Activated CD4-positive, alpha-beta T cell treated with anti-CD3 and anti-CD28 coated beads, Interleukin-10, Interleukin-2, amounts not matched to agents 100 ng/mL and 50 ng/mL, durations not matched to agents 16 hours and 8 hours (primary cell): Measurements from ENCODE around the gene TMIGD2.
"Not testable (repeated sequence)": the region's sequence is repeated elsewhere in the genome, so short reads cannot be mapped to it uniquely, and the experiment has no call there.

Experiments
- DNase-seq: peaks from one replicate; pipeline ENCODE4 v3.0.0-alpha.2; 2020

Gene TMIGD2

DNA sequence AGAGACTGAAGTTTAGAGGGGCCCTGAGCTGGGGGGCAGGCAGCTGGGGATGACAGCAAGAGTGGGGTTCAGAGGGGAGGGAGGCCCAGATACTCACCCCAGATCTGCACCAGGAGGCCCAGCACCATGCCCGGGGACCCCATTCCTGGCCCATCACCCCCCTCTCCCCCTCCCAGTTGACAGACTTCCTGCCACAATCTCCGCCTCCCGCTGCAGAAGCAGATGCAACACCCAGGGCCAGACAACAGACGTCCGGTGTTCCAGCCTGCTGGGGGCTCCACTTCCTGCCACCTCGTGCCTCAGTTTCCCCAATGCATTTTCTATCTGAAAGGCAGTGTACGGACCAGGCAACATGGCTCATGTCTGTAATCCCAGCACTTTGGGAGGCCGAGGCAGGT, at the start of gene TMIGD2:
Gene TMIGD2, minus strand, starts transcription at position 147 of the 398 bp plus-strand sequence. Its CDS starts 4 bp downstream, at position 143.
- DNase-seq: no peak

- DNase-seq: no peak
Observed at GRCh38 chr19:4350726-4351125, 48.5 kb upstream of the TMIGD2 start.

DNA sequence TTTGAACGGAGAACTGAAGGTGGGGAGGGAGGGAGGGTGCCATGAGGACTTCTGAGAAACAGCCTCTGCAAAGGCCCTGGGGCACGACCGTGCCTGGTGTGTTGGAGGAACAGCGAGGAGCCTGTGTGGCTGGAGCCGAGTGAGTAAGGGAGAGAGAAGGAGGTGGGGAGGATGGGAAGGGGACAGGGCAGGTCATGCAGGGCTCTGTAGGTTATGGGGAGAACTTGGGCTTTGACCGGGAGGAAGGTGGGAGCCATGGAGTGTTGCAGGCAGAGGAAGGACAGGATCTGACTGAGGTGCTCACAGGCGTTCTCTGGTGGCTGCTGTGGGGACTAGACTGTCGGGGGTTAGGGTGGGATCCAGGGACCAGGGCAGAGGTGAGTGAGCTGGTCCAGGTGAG, 47.9 kb upstream of the TMIGD2 start:
- DNase-seq: no peak

DNA sequence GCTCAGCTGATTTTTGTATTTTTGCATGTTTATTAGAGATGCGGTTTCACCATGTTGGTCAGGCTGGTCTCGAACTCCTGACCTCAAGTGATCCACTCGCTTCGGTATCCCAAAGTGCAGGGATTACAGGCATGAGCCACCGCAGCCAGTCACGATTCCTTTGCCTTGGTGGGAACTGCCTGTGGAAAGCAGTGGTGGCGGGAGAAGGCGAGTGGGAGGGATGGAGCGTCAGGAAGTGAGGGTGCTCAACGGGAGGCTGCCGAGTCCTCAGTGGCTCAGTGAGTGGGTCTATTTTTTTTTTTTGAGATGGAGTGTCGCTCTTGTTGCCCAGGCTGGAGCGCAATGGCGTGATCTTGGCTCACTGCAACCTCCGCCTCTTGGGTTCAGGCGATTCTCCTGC, 47.0 kb upstream of the TMIGD2 start:
- not testable (repeated sequence) for DNase-seq

DNA sequence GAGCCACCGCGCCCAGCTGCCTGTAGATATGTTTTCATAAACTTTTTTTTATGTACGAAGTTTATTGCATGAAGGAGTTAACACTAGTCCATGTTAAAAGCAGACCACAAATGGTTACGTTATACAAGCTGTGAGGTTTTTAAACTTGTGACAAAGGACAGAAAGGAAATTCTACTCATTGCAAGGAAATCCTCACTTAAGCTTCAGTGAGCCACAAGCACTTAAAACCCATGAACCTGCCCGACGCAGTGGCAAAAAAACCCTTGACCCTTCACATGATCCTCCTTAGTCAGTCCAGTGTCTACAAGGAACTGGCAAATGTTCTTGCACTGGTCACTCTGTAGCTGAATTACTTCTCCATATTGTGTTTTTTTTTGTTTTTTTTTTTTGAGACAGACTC, 45.3 kb upstream of the TMIGD2 start:
- DNase-seq: no peak

GRCh38 chr19:4346020-4346383, 43.8 kb upstream of the TMIGD2 start:
- no peak for DNase-seq

DNA sequence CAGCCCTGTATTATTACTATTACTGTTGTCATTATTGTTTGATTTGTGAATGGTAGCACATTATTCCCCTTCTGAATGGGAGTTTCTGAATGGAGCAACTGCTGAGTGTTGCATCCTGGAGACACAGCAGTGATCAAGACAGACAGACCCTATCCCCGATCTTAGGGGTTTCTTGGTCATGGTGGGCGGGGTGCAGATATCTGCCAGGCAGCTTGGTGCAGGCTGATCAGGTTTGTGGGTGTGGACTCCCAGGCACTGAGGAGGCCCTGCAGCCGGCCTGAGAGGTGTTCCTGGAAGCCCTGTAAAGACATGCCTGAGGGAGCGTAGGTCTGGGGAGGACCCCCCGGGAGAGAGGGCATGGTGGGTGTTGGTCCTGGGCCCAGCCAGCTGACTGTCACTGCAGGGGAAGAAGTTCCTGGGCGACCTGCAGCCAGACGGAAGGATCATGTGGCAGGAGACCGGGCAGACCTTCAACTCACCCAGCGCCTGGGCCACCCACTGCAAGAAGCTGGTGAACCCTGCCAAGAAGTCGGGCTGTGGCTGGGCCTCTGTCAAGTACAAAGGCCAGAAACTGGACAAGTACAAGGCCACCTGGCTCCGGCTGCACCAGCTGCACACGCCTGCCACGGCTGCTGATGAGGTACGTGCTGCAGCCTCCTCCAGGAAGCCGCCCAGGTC, 43.3 kb upstream of the TMIGD2 start:
- DNase-seq: no peak

GRCh38 chr19:4343370-4344307, 41.5 kb upstream of the TMIGD2 start, which contains the start of gene MPND:
TSS of gene MPND (plus strand) at chr19:4343562. CDS start at chr19:4343594, 32 bp downstream.
- DNase-seq: peak; percentile 95

DNA sequence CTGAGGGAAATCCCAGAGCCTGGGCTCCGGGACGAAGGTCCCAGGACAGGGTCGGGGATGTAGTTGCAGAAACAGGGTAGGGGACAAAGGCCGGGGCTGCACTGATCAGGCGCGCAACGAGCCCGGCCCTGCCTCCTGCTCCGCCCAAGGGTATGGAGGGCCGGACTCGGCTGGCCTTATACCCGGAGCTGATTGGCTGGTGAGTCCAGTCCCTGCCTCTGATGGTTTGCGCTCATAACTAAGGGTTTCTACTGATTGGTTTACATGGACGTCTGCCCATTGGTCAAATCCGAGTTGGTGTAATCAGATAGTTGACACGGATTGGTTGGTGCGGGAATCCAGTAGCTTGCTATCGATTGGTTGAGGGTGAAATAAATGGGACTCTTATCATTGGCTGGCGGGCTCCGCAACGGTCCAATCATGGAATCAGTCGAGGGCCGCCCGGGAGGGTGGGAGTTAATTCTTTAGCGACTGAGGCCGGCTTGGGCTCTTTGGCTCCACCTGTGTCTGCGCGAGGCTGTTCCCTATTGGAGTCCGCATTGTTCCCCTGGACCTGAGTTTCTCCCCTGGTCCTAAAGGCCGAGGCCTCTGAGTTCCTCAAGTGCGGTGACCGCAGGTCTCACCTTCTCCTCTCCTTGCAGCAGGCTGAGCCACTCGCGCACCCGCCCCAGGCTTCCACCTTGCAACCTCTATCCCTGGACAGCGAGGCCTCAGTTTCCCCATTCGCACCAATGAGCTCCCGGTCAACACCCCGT, 40.6 kb upstream of the TMIGD2 start:
- peak; percentile 99 for DNase-seq

DNA sequence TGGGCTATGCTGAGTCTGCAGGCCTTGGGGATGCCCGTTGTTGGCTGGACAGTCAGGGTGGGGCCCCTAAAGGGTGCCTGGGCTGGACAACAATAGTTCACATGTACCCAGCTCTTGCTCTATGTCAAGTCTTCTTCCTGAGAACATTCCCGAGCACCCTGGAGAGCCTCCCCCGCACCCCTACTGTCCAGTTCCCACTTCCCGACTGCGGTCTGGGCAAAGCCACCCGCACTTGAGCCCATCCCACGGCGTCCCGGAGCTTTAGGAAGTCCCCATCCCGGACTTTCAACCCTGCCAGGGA, 40.1 kb upstream of the TMIGD2 start:
- no peak for DNase-seq

- no peak for DNase-seq
Observed at GRCh38 chr19:4338441-4339355, 36.5 kb upstream of the TMIGD2 start, which contains the start of gene STAP2. TSS of gene STAP2 (minus strand) at chr19:4338827. CDS start at chr19:4338753, 74 bp downstream.

GRCh38 chr19:4337906-4338440, 35.8 kb upstream of the TMIGD2 start:
- no peak for DNase-seq

GRCh38 chr19:4334929-4335570, 32.9 kb upstream of the TMIGD2 start:
- DNase-seq: no peak

DNA sequence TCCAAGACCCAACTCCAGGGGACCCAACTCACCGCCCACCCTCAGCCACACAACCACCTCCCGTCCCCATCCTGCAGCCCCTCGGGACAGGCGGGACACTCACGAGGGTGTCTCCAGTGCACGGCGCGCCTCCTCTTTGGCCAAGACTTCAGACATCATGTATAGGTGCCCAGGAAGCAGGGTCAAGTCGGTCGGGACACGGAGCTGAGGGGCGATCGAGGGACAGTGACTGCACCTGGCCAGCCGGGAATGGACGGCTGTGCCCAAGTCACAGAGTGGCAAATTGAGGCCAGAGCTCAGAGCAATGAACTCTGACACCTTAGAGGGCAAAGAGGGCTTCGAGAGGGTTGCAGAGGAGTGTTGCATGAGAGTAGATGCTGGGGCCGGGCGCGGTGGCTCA, 27.7 kb upstream of the TMIGD2 start:
- no peak for DNase-seq

GRCh38 chr19:4328991-4329681, 26.9 kb upstream of the TMIGD2 start:
- peak; percentile 65 for DNase-seq

DNA sequence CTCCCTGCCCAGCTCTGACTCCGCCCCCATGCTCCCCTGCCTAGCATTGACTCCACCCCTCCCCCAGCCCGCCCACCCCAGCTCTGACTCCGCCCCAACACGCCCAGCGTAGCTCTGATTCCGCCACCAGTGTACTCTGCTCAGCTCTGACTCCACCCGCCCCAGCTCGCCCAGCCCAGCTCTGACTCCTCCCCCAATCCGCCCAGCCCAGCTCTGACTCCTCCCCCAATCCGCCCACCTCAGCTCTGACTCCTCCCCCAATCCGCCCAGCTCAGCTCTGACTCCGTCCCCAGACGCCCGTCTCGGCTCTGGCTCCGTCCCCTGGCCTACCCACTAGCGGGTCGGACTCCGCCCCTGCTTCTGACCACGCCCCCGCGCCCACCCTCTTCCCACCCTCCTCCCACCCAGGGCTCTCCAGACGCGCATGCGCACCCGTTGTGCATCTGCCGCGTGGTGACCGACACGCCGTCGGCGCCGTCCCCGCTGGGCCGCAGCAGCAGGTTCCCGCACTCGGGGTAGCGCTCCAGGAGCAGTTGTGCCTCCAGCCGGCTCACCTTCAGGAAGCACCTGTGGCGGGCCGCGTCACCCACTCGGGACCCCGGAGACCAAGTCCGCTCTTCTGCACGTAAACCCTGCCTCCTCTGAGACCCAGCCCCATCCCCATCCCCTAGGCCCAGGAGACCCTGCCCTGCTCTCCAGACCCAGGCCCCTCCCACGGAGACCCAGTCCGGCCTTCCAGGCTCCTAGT, 26.2 kb upstream of the TMIGD2 start:
- peak; percentile 98 for DNase-seq

DNA sequence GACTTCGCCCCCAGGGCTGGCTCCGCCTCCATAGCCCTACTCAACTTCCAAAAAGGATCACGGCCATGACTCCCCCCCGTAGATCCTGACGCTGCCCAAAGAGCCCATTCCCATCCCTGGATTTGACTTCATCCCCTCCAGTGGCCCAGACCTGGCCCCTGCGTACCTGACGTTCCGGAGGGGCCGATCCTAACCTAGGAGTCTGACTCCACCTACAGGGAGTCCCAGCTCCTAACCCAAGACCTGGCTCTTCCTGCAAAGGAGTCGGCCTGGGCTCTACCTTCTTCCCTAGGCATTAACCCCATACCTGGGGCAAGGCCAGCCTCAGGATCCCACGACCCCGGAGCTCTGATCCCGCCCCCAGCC, 25.7 kb upstream of the TMIGD2 start:
- DNase-seq: no peak

GRCh38 chr19:4327252-4327876, 25.2 kb upstream of the TMIGD2 start:
- DNase-seq: peak; percentile 77

DNA sequence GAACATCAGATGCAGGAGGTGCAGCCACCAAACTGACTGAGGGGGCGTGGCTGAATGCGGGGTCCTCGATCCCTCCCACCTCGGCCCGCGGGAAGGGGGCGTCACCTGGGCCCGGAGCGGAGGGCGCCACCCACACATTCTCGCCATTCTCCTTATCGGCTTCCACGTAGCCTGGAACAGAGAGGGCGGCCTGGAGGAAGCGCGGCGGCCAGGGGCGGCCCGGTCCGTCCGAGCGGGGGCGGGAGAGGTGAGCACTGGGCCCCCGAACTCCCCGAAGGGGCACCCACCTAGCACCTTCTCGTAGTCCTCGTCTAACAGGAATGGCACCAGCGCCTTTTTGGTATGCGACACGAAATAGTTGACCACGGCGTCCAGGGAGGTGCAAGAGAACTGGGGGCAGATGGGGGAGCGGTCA, 24.7 kb upstream of the TMIGD2 start:
- DNase-seq: no peak
